ENCODE data around the gene SLC12A4.

- TF ChIP-seq CTCF (IDR thresholded peaks at IDR 0.05) (no peak), REST (IDR thresholded peaks at IDR 0.05) (no peak), POLR2A (IDR thresholded peaks at IDR 0.05; ENCODE audit: low read length) (no peak), CEBPB (IDR thresholded peaks at IDR 0.05) (no peak), SMC3 (IDR thresholded peaks at IDR 0.05) (no peak), BHLHE40 (IDR thresholded peaks at IDR 0.05; ENCODE audit: low read depth, low read length) (no peak), MYC (IDR thresholded peaks at IDR 0.05; ENCODE audit: borderline replicate concordance, low read length) (no peak), RNF2 (IDR thresholded peaks at IDR 0.05; ENCODE audit: borderline replicate concordance, low read depth) (no peak), ZNF302 (CRISPR knock-in tag; IDR thresholded peaks at IDR 0.05) (no peak), MAFK (IDR thresholded peaks at IDR 0.05; ENCODE audit: partially characterized antibody) (no peak), CBX2 (IDR thresholded peaks at IDR 0.05; ENCODE audit: borderline replicate concordance, low read depth) (no peak), EP300 (IDR thresholded peaks at IDR 0.05) (no peak)
- TF ChIP-seq, protein P1, sequence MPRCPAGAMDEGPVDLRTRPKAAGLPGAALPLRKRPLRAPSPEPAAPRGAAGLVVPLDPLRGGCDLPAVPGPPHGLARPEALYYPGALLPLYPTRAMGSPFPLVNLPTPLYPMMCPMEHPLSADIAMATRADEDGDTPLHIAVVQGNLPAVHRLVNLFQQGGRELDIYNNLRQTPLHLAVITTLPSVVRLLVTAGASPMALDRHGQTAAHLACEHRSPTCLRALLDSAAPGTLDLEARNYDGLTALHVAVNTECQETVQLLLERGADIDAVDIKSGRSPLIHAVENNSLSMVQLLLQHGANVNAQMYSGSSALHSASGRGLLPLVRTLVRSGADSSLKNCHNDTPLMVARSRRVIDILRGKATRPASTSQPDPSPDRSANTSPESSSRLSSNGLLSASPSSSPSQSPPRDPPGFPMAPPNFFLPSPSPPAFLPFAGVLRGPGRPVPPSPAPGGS (IDR thresholded peaks at IDR 0.05), result no peak
Measured at GRCh38 chr16:67975321-67976105, 7.1 kb upstream of the SLC12A4 start.

Measured in A549 (cell line).